ENCODE measurements around the gene SERGEF.

Gene SERGEF

DNA sequence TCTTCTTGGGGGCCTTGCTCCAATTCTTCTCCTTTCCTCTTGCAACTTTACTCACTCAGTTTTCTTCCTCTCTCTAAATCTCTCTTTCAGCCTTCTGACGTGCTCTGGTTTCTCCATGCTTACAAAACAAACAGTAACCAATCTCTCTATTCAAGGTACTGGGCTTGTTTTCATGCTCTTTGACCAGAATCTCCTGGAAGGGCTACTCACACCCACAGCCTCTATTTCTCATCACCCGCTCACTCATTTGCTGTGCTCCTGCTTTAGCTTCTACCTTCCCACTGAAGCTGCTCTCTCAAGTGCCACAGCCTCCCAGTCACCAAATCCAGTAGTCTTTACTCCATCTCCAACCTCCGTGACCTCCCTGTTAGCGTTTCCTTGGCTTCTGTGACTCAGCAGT, 60.4 kb downstream of the SERGEF start:
- DNase-seq (ENCODE audit: low read depth in 2 of 2) = no peak

DNA sequence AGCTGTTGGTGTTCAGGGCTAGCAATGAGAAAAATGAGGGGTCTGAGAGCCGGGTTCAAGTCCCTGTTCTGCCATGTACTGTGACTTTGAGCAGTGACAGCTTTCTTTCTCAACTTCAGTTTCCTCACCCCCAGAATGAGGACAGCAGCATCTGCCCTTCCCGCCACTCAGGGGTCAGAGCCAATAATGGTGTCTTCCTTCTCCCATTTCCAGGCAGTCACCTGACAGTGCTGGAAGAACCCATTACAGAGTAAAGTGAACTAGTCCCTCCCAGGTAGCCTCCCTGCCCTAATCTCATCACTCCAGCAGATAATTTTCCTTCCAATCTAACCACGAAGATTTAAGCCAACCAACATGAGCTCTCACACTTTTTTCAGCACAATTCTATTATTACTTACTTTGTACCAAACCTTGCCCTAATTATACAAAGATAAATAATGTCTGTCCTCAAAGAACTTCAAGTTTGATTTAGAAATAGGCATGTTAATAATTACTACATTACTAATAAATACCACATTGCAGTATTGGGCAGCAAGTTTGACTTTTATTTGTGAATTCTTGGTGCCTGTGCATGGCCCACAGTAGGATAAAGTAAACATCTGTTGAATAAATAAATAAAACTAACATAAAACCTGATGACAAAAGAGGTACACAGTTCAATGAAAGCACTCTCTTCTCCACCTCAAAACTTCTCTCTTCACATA, 61.0 kb downstream of the SERGEF start:
- DNase-seq (ENCODE audit: low read depth in 2 of 2) = no peak

- no peak for DNase-seq (ENCODE audit: low read depth in 2 of 2)
Observed at GRCh38 chr11:17950644-17951043, 62.2 kb downstream of the SERGEF start.

DNA sequence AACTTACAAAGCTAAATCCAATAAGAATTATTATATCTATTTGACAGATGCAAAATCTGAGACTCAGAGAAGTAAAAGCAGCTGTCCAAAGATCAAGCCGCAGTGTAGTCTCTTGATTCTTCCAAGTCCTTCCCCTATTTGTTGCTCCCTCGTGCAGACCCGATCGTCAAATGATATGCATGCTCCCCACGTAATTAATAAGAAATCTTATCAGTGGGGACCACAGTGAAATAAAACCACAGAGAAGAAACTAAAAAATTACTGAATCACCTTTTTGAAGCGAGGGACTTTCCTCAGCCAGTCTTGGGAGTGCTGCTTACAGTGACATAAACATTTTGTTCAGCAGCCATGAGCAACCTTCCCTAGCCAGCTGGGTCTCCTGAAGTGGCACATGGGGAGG, 64.6 kb downstream of the SERGEF start:
- no peak for DNase-seq (ENCODE audit: low read depth in 2 of 2)

DNA sequence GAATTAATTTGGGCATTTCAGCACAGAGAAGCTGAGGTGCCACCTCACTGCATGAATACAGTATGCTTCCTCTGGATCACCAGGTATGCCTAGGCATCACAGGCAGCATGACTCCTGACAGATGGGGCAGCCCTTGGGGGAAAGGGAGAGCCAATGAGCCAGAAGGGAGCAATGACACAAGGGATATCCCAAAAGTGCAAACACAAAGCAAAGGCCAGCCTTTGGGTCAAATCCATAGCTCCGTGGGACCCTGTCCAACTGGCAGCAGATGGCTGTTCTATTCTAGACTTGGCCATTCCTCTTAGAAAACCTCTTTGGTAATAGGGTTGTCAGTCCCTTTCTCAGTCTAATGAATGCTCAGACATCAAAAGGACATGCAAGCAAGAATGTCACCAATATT, 73.3 kb downstream of the SERGEF start:
- DNase-seq (ENCODE audit: low read depth in 2 of 2) = no peak

DNA sequence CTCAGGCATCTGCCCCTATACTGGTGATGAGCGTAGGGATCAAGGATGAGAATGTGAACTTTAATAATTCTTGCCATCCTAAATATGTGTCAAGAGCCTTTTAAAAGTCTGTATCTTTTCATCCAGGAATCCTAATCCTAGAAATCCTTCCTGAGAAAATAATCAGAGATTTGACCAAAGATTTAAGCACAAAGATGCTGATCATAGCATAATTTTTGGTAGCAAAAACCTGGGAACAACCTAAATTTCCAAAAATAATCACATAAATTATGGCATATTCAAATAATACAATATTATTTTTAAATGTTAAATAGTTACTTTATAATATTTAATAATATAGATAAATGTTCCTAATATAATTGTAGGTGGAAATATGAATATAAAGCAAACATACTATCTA, 76.1 kb downstream of the SERGEF start:
- no peak for DNase-seq (ENCODE audit: low read depth in 2 of 2)

DNA sequence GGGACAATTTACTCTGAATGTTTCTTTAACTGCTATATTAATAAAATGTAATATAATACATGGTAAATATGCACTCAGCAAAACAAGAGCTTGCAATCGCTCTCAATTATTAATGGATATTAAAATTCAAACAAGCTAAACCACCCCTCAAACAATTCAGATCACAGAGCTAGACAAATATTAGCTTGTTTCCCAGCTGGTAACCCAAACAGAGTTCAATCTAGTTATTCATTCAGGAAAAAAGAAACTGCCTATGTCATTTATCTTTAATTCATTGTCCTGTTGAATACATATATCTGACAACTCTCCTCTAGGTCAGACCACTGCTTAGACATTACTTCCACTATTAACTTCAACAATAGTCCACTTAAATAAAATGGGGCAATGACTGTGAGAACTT, 78.7 kb downstream of the SERGEF start:
- no peak for DNase-seq (ENCODE audit: low read depth in 2 of 2)

DNA sequence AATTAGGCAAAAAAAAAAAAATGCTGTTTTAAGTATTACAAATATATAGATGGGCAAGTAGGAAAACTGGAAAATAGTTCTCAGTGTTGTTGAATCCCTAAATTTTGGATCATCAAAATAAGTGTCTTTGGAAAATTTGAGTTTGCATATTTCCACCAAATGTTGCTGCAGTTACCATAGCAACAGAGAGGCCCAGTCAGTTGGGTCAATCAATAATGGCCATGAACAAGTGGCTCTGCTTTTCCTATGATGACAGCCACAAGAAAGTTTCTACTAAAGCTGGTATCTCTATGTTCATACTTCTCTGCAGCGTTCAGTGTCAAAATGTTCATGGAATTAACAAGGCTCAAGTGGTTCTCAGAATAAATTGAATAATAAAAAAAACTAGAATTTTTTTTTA, 79.1 kb downstream of the SERGEF start:
- DNase-seq (ENCODE audit: low read depth in 2 of 2) = no peak

DNA sequence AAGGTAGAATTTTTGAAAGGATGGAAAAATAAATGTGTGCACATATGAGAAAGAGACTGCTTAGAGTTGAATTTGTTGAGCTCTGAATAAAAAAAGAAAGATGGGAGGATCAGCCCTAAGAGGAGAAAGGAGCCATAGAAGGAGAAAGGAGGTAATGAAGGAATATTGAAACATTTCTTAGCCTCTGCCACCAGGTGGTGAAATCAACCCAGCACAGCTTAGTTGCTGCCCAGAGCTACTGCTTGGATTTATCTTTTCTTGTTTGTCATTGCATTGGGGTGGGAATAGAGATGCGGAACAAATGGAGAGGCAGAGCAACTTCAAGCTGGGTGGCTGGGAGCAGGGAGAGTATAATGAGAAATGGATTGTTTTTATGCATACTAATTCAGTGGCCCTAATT, 80.4 kb downstream of the SERGEF start:
- no peak for DNase-seq (ENCODE audit: low read depth in 2 of 2)

DNA sequence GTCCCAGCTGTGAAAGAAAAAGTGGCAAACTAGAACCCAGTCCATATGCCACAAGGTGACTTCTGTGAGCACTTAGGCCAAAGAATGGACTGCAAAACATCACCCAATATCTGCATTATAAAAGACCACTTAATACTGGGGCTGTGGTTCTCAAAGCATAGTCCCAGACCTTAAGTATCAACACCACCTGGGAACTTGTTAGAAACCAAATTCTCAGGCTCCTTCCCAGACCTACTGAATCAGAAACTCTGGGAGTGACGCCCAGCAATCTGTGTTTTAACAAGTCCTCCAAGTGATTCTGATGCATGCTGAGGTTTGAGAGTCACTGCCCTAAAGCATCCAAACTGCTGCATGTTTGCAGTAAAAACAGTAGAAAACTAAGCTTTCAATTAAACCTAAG, 81.3 kb downstream of the SERGEF start:
- no peak for DNase-seq (ENCODE audit: low read depth in 2 of 2)

GRCh38 chr11:17930544-17931125, 82.2 kb downstream of the SERGEF start:
- no peak for DNase-seq (ENCODE audit: low read depth in 2 of 2)

DNA sequence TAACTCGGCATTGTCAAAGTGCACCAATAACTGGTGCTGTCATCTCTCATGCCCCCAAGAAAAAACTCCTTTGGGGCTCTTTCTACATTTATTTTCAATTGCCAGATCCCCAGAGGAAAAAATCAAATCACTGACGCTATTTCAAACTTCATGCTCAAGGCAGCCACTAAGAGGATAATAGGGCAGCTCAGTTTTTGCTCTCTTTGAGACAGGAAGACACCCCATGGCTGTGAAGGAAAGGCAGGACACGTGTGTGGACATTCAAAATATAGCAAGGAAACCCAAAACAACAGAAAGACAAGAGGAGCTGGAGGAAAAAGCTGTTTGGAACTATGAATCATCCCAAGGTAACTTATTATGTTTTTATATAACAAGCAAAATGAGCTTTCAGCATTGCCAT, 83.7 kb downstream of the SERGEF start:
- no peak for DNase-seq (ENCODE audit: low read depth in 2 of 2)

- no peak for DNase-seq (ENCODE audit: low read depth in 2 of 2)
Observed at GRCh38 chr11:17927681-17928343, 85.0 kb downstream of the SERGEF start.

GRCh38 chr11:17927041-17927440, 85.8 kb downstream of the SERGEF start:
- no peak for DNase-seq (ENCODE audit: low read depth in 2 of 2)

DNA sequence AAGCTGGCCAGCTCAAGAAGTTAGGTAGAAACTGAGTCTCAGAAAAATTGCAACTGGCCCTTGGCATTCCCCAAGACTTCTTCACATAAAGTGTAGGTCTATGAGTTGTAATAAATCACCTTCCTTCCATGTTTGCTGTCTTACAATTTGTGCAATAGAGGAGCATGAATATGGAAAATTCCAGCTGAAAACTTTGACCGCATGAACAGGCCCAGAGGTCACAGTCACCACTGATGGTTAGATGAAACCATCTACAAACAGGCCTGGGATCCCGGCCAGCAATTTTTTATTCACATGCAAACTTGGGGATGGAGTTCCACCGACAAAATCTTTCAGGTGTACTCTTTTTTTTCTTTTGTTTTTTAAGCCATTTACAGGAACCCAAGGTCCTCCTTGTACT, 88.1 kb downstream of the SERGEF start:
- no peak for DNase-seq (ENCODE audit: low read depth in 2 of 2)

- DNase-seq (ENCODE audit: low read depth in 2 of 2) = no peak
Observed at GRCh38 chr11:17923217-17923616, 89.6 kb downstream of the SERGEF start.

GRCh38 chr11:17922416-17922788, 90.4 kb downstream of the SERGEF start:
- no peak for DNase-seq (ENCODE audit: low read depth in 2 of 2)

- DNase-seq (ENCODE audit: low read depth in 2 of 2) = no peak
Observed at GRCh38 chr11:17921659-17922415, 91.0 kb downstream of the SERGEF start.

GRCh38 chr11:17918049-17918605, 94.7 kb downstream of the SERGEF start:
- no peak for DNase-seq (ENCODE audit: low read depth in 2 of 2)

GRCh38 chr11:17917556-17917955, 95.3 kb downstream of the SERGEF start:
- no peak for DNase-seq (ENCODE audit: low read depth in 2 of 2)

DNA sequence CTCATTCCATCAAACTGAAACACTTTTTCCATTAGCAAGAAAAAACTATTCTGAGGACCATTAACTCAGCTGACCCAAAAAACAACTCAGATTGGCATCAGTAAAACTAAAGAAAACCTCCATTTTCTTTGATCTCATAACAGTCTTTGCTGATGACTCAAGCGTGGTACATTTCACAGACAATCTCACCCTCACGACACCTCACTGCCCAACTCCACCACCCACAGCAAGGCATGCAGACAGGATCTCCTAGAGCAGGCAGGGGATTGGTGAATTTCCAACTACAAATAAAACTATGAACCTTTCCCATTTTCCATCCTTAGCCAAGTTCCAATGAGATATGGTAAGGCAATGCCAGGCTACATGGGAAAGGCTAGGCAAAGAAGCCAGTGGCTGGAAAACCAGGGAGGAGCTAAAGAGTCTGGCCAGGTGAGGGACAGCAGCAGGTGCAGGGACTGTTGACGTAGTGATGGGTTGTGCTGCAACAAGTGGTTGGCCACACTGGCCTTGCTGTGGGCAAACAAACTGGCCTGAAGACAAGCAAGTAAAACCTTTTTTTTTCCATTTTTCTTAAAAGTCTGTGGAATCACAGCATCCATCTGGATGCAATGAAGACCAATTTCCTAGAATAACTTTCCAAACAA, 97.2 kb downstream of the SERGEF start:
- no peak for DNase-seq (ENCODE audit: low read depth in 2 of 2)

GRCh38 chr11:17914957-17915356, 97.9 kb downstream of the SERGEF start:
- DNase-seq (ENCODE audit: low read depth in 2 of 2) = no peak
